Activated naive CD8-positive, alpha-beta T cell treated with anti-CD3 and anti-CD28 coated beads, Interleukin-2, amount 50 U/mL, for 24 hours (primary cell): ENCODE results near the gene STK32B.

ENCODE experiments used
- ATAC-seq: fragments of 150-1000 bp; cut with Tn5 transposase; one replicate; pipeline ENCODE4 v1.10.0; 2021
- DNase-seq: peaks from one replicate; pipeline ENCODE4 v3.0.0; 2021
- H3K27ac Mint-ChIP-seq: one replicate; pipeline ENCODE4 v1.8.0; 2021; ENCODE audit warnings: mild to moderate bottlenecking, mixed read lengths
- H3K27me3 Mint-ChIP-seq: one replicate; pipeline ENCODE4 v1.8.0; 2021; ENCODE audit warnings: mixed read lengths
- H3K36me3 Mint-ChIP-seq: one replicate; pipeline ENCODE4 v1.8.0; 2021; ENCODE audit warnings: low read depth, mixed read lengths
- H3K4me1 Mint-ChIP-seq: one replicate; pipeline ENCODE4 v1.8.0; 2021; ENCODE audit warnings: mixed read lengths
- H3K4me3 Mint-ChIP-seq: one replicate; pipeline ENCODE4 v1.8.0; 2021; ENCODE audit warnings: mild to moderate bottlenecking, moderate library complexity, mixed read lengths
- H3K9me3 Mint-ChIP-seq: one replicate; pipeline ENCODE4 v1.8.0; 2021; ENCODE audit warnings: mixed read lengths

STK32B gene

GRCh38 chr4:5330339-5330989 is 279.2 kb downstream of the STK32B start:
- H3K36me3 Mint-ChIP-seq = no peaks in the 10 kb centered on the region
- H3K4me3 Mint-ChIP-seq = no peak overlapping the region
- H3K27ac Mint-ChIP-seq = no peak overlapping the region
- DNase-seq = no peak
- no peak for ATAC-seq
- H3K27me3 Mint-ChIP-seq = no peaks in the 10 kb centered on the region
- no peaks in the 10 kb centered on the region for H3K4me1 Mint-ChIP-seq
- peaks cover 5% of the 10 kb centered on the region for H3K9me3 Mint-ChIP-seq

GRCh38 chr4:5337731-5338130 is 286.5 kb downstream of the STK32B start:
- Mint-ChIP-seq H3K4me3 (no peak overlapping the region), H3K4me1 (no peaks in the 10 kb centered on the region), H3K36me3 (no peaks in the 10 kb centered on the region), H3K27ac (no peak overlapping the region), H3K27me3 (no peaks in the 10 kb centered on the region), H3K9me3 (peaks cover 4% of the 10 kb centered on the region)
- ATAC-seq (no peak), DNase-seq (no peak)

GRCh38 chr4:5338531-5338930 is 287.3 kb downstream of the STK32B start:
- ATAC-seq = no peak
- no peak overlapping the region for H3K27ac Mint-ChIP-seq
- no peaks in the 10 kb centered on the region for H3K36me3 Mint-ChIP-seq
- no peak for DNase-seq
- no peaks in the 10 kb centered on the region for H3K27me3 Mint-ChIP-seq
- peaks cover 4% of the 10 kb centered on the region for H3K9me3 Mint-ChIP-seq
- H3K4me1 Mint-ChIP-seq = no peaks in the 10 kb centered on the region
- H3K4me3 Mint-ChIP-seq = no peak overlapping the region

GRCh38 chr4:5340991-5341451 is 289.7 kb downstream of the STK32B start:
- no peaks in the 10 kb centered on the region for H3K27me3 Mint-ChIP-seq
- no peak for ATAC-seq
- DNase-seq = no peak
- H3K9me3 Mint-ChIP-seq = peaks cover 4% of the 10 kb centered on the region
- H3K36me3 Mint-ChIP-seq = no peaks in the 10 kb centered on the region
- H3K27ac Mint-ChIP-seq = no peak overlapping the region
- H3K4me1 Mint-ChIP-seq = no peaks in the 10 kb centered on the region
- no peak overlapping the region for H3K4me3 Mint-ChIP-seq

- no peaks in the 10 kb centered on the region for H3K27me3 Mint-ChIP-seq
- no peak overlapping the region for H3K27ac Mint-ChIP-seq
- peaks cover 4% of the 10 kb centered on the region for H3K9me3 Mint-ChIP-seq
- DNase-seq = no peak
- no peak overlapping the region for H3K4me3 Mint-ChIP-seq
- no peaks in the 10 kb centered on the region for H3K36me3 Mint-ChIP-seq
- no peak for ATAC-seq
- no peaks in the 10 kb centered on the region for H3K4me1 Mint-ChIP-seq
Observed at GRCh38 chr4:5341526-5341925, 290.2 kb downstream of the STK32B start.

- no peak overlapping the region for H3K4me3 Mint-ChIP-seq
- DNase-seq (no peak), ATAC-seq (no peak)
- H3K36me3 Mint-ChIP-seq = no peaks in the 10 kb centered on the region
- H3K9me3 Mint-ChIP-seq = no peaks in the 10 kb centered on the region
- H3K4me1 Mint-ChIP-seq = no peaks in the 10 kb centered on the region
- no peak overlapping the region for H3K27ac Mint-ChIP-seq
- no peaks in the 10 kb centered on the region for H3K27me3 Mint-ChIP-seq
Observed at GRCh38 chr4:5355846-5356245, 304.6 kb downstream of the STK32B start.

- Mint-ChIP-seq H3K36me3 (no peaks in the 10 kb centered on the region), H3K27me3 (no peaks in the 10 kb centered on the region), H3K4me3 (no peak overlapping the region), H3K4me1 (no peaks in the 10 kb centered on the region), H3K27ac (no peak overlapping the region), H3K9me3 (peaks cover 2% of the 10 kb centered on the region)
- no peak for DNase-seq
- no peak for ATAC-seq
Observed at GRCh38 chr4:5357870-5358269, 306.6 kb downstream of the STK32B start.

GRCh38 chr4:5361968-5362367 is 310.7 kb downstream of the STK32B start:
- Mint-ChIP-seq H3K9me3 (peaks cover 4% of the 10 kb centered on the region), H3K27ac (no peak overlapping the region), H3K36me3 (no peaks in the 10 kb centered on the region), H3K4me3 (no peak overlapping the region), H3K4me1 (no peaks in the 10 kb centered on the region), H3K27me3 (no peaks in the 10 kb centered on the region)
- DNase-seq (no peak), ATAC-seq (no peak)

GRCh38 chr4:5364406-5364805 is 313.1 kb downstream of the STK32B start:
- DNase-seq = no peak
- H3K4me3 Mint-ChIP-seq = no peak overlapping the region
- no peaks in the 10 kb centered on the region for H3K4me1 Mint-ChIP-seq
- H3K27me3 Mint-ChIP-seq = no peaks in the 10 kb centered on the region
- no peak overlapping the region for H3K27ac Mint-ChIP-seq
- H3K9me3 Mint-ChIP-seq = peaks cover 4% of the 10 kb centered on the region
- no peaks in the 10 kb centered on the region for H3K36me3 Mint-ChIP-seq
- no peak for ATAC-seq

GRCh38 chr4:5365071-5366008 is 314.1 kb downstream of the STK32B start:
- ATAC-seq = no peak
- Mint-ChIP-seq H3K9me3 (peaks cover 4% of the 10 kb centered on the region), H3K27me3 (no peaks in the 10 kb centered on the region), H3K36me3 (no peaks in the 10 kb centered on the region), H3K4me3 (no peak overlapping the region), H3K4me1 (no peaks in the 10 kb centered on the region), H3K27ac (no peak overlapping the region)
- DNase-seq = no peak

GRCh38 chr4:5366009-5366386 is 314.7 kb downstream of the STK32B start:
- Mint-ChIP-seq H3K27me3 (no peaks in the 10 kb centered on the region), H3K4me1 (no peaks in the 10 kb centered on the region), H3K27ac (no peak overlapping the region), H3K4me3 (no peak overlapping the region), H3K36me3 (no peaks in the 10 kb centered on the region), H3K9me3 (peaks cover 4% of the 10 kb centered on the region)
- DNase-seq = no peak
- ATAC-seq = no peak

GRCh38 chr4:5366421-5366820 is 315.1 kb downstream of the STK32B start:
- DNase-seq (no peak), ATAC-seq (no peak)
- H3K9me3 Mint-ChIP-seq = peaks cover 4% of the 10 kb centered on the region
- H3K27ac Mint-ChIP-seq = no peak overlapping the region
- H3K4me1 Mint-ChIP-seq = no peaks in the 10 kb centered on the region
- no peaks in the 10 kb centered on the region for H3K36me3 Mint-ChIP-seq
- no peak overlapping the region for H3K4me3 Mint-ChIP-seq
- no peaks in the 10 kb centered on the region for H3K27me3 Mint-ChIP-seq

- H3K36me3 Mint-ChIP-seq = no peaks in the 10 kb centered on the region
- DNase-seq = no peak
- H3K27me3 Mint-ChIP-seq = no peaks in the 10 kb centered on the region
- no peaks in the 10 kb centered on the region for H3K9me3 Mint-ChIP-seq
- no peak overlapping the region for H3K27ac Mint-ChIP-seq
- no peaks in the 10 kb centered on the region for H3K4me1 Mint-ChIP-seq
- no peak for ATAC-seq
- H3K4me3 Mint-ChIP-seq = no peak overlapping the region
Observed at GRCh38 chr4:5368426-5368825, 317.1 kb downstream of the STK32B start.

GRCh38 chr4:5370286-5370685 is 319.0 kb downstream of the STK32B start:
- Mint-ChIP-seq H3K36me3 (no peaks in the 10 kb centered on the region), H3K27ac (no peak overlapping the region), H3K9me3 (peaks cover 5% of the 10 kb centered on the region), H3K27me3 (no peaks in the 10 kb centered on the region), H3K4me1 (no peaks in the 10 kb centered on the region), H3K4me3 (no peak overlapping the region)
- no peak for ATAC-seq
- DNase-seq = no peak
